ENCODE results near the gene PDSS2.

DNA sequence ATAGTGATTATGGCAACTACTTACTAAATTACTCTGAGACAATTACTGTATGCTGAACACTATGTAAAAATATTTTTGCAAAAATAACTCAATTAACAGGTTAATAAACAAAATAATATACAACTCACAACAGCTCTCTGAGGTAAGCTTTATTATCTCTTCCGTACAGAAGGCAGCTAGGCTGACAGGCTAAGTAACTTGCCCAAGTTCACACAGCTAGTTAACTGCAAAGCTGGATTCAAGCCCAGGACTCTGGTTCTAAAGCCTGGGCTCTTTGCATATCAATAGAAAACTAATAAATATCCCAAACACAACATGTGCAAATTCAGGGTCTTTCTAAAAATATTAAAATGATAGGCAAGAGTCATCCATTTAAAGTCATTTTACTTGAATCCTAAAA, 174.6 kb downstream of the PDSS2 start:
- TF ChIP-seq, protein P1, sequence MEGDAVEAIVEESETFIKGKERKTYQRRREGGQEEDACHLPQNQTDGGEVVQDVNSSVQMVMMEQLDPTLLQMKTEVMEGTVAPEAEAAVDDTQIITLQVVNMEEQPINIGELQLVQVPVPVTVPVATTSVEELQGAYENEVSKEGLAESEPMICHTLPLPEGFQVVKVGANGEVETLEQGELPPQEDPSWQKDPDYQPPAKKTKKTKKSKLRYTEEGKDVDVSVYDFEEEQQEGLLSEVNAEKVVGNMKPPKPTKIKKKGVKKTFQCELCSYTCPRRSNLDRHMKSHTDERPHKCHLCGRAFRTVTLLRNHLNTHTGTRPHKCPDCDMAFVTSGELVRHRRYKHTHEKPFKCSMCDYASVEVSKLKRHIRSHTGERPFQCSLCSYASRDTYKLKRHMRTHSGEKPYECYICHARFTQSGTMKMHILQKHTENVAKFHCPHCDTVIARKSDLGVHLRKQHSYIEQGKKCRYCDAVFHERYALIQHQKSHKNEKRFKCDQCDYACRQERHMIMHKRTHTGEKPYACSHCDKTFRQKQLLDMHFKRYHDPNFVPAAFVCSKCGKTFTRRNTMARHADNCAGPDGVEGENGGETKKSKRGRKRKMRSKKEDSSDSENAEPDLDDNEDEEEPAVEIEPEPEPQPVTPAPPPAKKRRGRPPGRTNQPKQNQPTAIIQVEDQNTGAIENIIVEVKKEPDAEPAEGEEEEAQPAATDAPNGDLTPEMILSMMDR (IDR thresholded peaks at IDR 0.05): no peak
- TF ChIP-seq POLR2A (IDR thresholded peaks at IDR 0.05): no peak
